HuH-7 (cell line): ENCODE results near the gene CDKN1C.

Source experiments
- DNase-seq: peaks from one replicate; pipeline ENCODE4 v3.0.0; 2011; ENCODE audit warnings: low spot score

Gene CDKN1C

GRCh38 chr11:2869561-2870427, 15.8 kb downstream of the CDKN1C start:
- no peak for DNase-seq

GRCh38 chr11:2869134-2869526, 16.4 kb downstream of the CDKN1C start:
- no peak for DNase-seq

GRCh38 chr11:2868506-2869133, 17.0 kb downstream of the CDKN1C start:
- no peak for DNase-seq

- DNase-seq: no peak
Observed at GRCh38 chr11:2867722-2868505, 17.7 kb downstream of the CDKN1C start.

GRCh38 chr11:2867142-2867541, 18.4 kb downstream of the CDKN1C start:
- DNase-seq: no peak

GRCh38 chr11:2865922-2866577, 19.5 kb downstream of the CDKN1C start:
- no peak for DNase-seq

- DNase-seq: no peak
Observed at GRCh38 chr11:2864901-2865300, 20.7 kb downstream of the CDKN1C start.

GRCh38 chr11:2863276-2863618, 22.3 kb downstream of the CDKN1C start:
- DNase-seq: no peak

GRCh38 chr11:2862395-2863275, 22.9 kb downstream of the CDKN1C start:
- no peak for DNase-seq

GRCh38 chr11:2860636-2861035, 24.9 kb downstream of the CDKN1C start:
- DNase-seq: peak; percentile 93

- DNase-seq: no peak
Observed at GRCh38 chr11:2859699-2860037, 25.9 kb downstream of the CDKN1C start.

GRCh38 chr11:2858995-2859698, 26.4 kb downstream of the CDKN1C start:
- DNase-seq: no peak

GRCh38 chr11:2857918-2858317, 27.7 kb downstream of the CDKN1C start:
- DNase-seq: no peak

- DNase-seq: no peak
Observed at GRCh38 chr11:2857276-2857675, 28.3 kb downstream of the CDKN1C start.

- DNase-seq: no peak
Observed at GRCh38 chr11:2855162-2855561, 30.4 kb downstream of the CDKN1C start.

GRCh38 chr11:2853997-2854560, 31.5 kb downstream of the CDKN1C start:
- no peak for DNase-seq

- no peak for DNase-seq
Observed at GRCh38 chr11:2853401-2853800, 32.2 kb downstream of the CDKN1C start.

GRCh38 chr11:2849994-2850770, 35.4 kb downstream of the CDKN1C start:
- DNase-seq: no peak

- DNase-seq: no peak
Observed at GRCh38 chr11:2848497-2848896, 37.1 kb downstream of the CDKN1C start.

- no peak for DNase-seq
Observed at GRCh38 chr11:2847561-2847960, 38.0 kb downstream of the CDKN1C start.
